Calu3 (cell line): ENCODE data around the gene SCART1. TPM values are rescaled to one million over a fixed set of nuclear protein-coding genes. Genes with fewer than 3 reads are reported as not detected.
"Not testable (repeated sequence)": the region's sequence is repeated elsewhere in the genome, so short reads cannot be mapped to it uniquely, and the experiment has no call there.

ENCODE experiments used
- BruUV-seq: library from RNA; stranded (reverse); fragments of 400-500 nt; replicated peaks from 2 replicates; lab custom pipeline; 2021; lab: Mats Ljungman, UMichigan
- CTCF ChIA-PET: fragments of 300-600 bp; sonication (Branson Sonifier 250); formaldehyde crosslinking; loops from one replicate; lab custom pipeline; 2022; ENCODE audit warnings: antibody characterized with exemption; lab: Charles Lee
- DNase-seq: peaks from one replicate; pipeline ENCODE4 v3.0.0; 2022
- H3K27ac Mint-ChIP-seq: one replicate; pipeline ENCODE4 v1.8.0; 2022; ENCODE audit warnings: mixed read lengths; ENCODE audit not compliant: unreplicated experiment
- H3K27me3 Mint-ChIP-seq: one replicate; pipeline ENCODE4 v1.8.0; 2022; ENCODE audit warnings: mixed read lengths; ENCODE audit not compliant: unreplicated experiment
- H3K36me3 Mint-ChIP-seq: one replicate; pipeline ENCODE4 v1.8.0; 2022; ENCODE audit warnings: mild to moderate bottlenecking, moderate library complexity, mixed read lengths; ENCODE audit not compliant: insufficient read depth, unreplicated experiment
- H3K4me1 Mint-ChIP-seq: one replicate; pipeline ENCODE4 v1.8.0; 2022; ENCODE audit warnings: mild to moderate bottlenecking, low read depth, mixed read lengths; ENCODE audit not compliant: unreplicated experiment
- H3K4me3 Mint-ChIP-seq: one replicate; pipeline ENCODE4 v1.8.0; 2022; ENCODE audit warnings: mild to moderate bottlenecking, low read depth, moderate library complexity, mixed read lengths; ENCODE audit not compliant: unreplicated experiment
- H3K9me3 Mint-ChIP-seq: one replicate; pipeline ENCODE4 v1.8.0; 2022; ENCODE audit warnings: low read depth, mixed read lengths; ENCODE audit not compliant: unreplicated experiment
- CTCF ChIP-seq: fragments of 200-600 bp; IDR thresholded peaks from one replicate; pipeline ENCODE4 v1.8.0; 2022; ENCODE audit warnings: antibody characterized with exemption; ENCODE audit not compliant: unreplicated experiment
- intact Hi-C: fragments of 100-400 bp; cut with micrococcal nuclease; formaldehyde crosslinking; loops from one replicate; pipeline ENCODE4 v1.10.0; 2022; ENCODE audit not compliant: unreplicated experiment
- total RNA-seq: library from RNA; stranded (reverse); gene quantifications from 2 replicates; pipeline ENCODE4 v1.2.3, GENCODE V29; 2022

Gene SCART1
- total RNA-seq, 1 experiment from 2014 or later, result 1.8 TPM

GRCh38 chr10:133489816-133490588 is 36.3 kb downstream of the SCART1 start:
- intact Hi-C loops, result no loop called here
- Mint-ChIP-seq H3K27ac (no peak overlapping the region), H3K4me3 (no peak overlapping the region), H3K4me1 (no peaks in the 10 kb centered on the region), H3K27me3 (no peaks in the 10 kb centered on the region), H3K9me3 (peaks cover 16% of the 10 kb centered on the region), H3K36me3 (peaks cover 5% of the 10 kb centered on the region)
- BruUV-seq, result no TSS peak
- CTCF ChIA-PET, result no interaction called here
- no peak for TF ChIP-seq CTCF
- DNase-seq, result no peak

- H3K27me3 Mint-ChIP-seq, BruUV-seq, H3K4me1 Mint-ChIP-seq, H3K27ac Mint-ChIP-seq, intact Hi-C loops, DNase-seq, H3K36me3 Mint-ChIP-seq, H3K4me3 Mint-ChIP-seq, CTCF ChIA-PET: not testable (repeated sequence)
- H3K9me3 Mint-ChIP-seq, result peaks cover 14% of the 10 kb centered on the region
Measured at GRCh38 chr10:133493562-133493961, 39.8 kb downstream of the SCART1 start.

GRCh38 chr10:133497363-133497762 is 43.6 kb downstream of the SCART1 start:
- H3K9me3 Mint-ChIP-seq, result peaks cover 14% of the 10 kb centered on the region
- DNase-seq, H3K4me3 Mint-ChIP-seq, H3K36me3 Mint-ChIP-seq, CTCF ChIA-PET, H3K4me1 Mint-ChIP-seq, H3K27me3 Mint-ChIP-seq, H3K27ac Mint-ChIP-seq, BruUV-seq, intact Hi-C loops: not testable (repeated sequence)

DNA sequence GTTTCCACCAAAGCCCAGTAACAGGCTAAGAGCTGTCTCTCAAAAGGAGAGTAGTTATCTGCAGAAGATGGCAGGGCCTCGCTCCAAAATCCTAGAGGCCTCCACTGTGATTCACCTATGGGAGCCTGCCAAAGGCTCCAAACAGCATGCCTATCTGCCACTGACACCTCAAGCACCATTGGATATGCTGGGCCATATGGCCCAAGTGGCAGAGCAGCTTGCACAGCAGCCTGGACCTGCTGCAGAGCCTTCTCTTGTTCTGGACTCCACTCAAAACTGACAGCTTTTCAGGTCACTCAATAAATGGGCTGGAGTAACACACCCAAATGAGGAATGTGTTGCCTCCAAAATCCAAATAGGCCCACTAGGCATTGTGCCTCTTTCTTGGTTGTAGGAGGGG is 45.4 kb downstream of the SCART1 start:
- BruUV-seq, H3K27ac Mint-ChIP-seq, H3K4me3 Mint-ChIP-seq, CTCF ChIA-PET, H3K36me3 Mint-ChIP-seq, H3K27me3 Mint-ChIP-seq, DNase-seq, intact Hi-C loops, H3K4me1 Mint-ChIP-seq: not testable (repeated sequence)
- peaks cover 11% of the 10 kb centered on the region for H3K9me3 Mint-ChIP-seq

- not testable (repeated sequence) for H3K27ac Mint-ChIP-seq
Measured at GRCh38 chr10:133500897-133501296, 47.2 kb downstream of the SCART1 start.

GRCh38 chr10:133509700-133510099 is 56.0 kb downstream of the SCART1 start:
- no peak for DNase-seq
- no peak for TF ChIP-seq CTCF
- H3K4me3 Mint-ChIP-seq, result no peak overlapping the region
- intact Hi-C loops, result loop anchor here (10.0 kb wide), 1 partner anchor 75 kb away; no protein-coding TSS in a partner anchor
- H3K9me3 Mint-ChIP-seq, result no peaks in the 10 kb centered on the region
- BruUV-seq, result no TSS peak
- H3K27ac Mint-ChIP-seq, result no peak overlapping the region
- H3K27me3 Mint-ChIP-seq, result no peaks in the 10 kb centered on the region
- H3K36me3 Mint-ChIP-seq, result no peaks in the 10 kb centered on the region
- peaks cover 6% of the 10 kb centered on the region for H3K4me1 Mint-ChIP-seq
- CTCF ChIA-PET, result no interaction called here

More at GRCh38 chr10:133500897-133501296, 47.2 kb downstream of the SCART1 start:
- BruUV-seq, H3K27me3 Mint-ChIP-seq, DNase-seq, intact Hi-C loops, H3K4me1 Mint-ChIP-seq, H3K4me3 Mint-ChIP-seq, CTCF ChIA-PET, H3K36me3 Mint-ChIP-seq: not testable (repeated sequence)
- peaks cover 11% of the 10 kb centered on the region for H3K9me3 Mint-ChIP-seq
